Muscle layer of duodenum (tissue), 2 donors: ENCODE results near the gene ZSWIM5.

ENCODE experiments used
- H3K27ac ChIP-seq: one replicate; pipeline ENCODE4 v1.7.0; 2013; ENCODE audit warnings: mild to moderate bottlenecking, low read length
- H3K27me3 ChIP-seq: one replicate; pipeline ENCODE4 v1.7.0; 2013; ENCODE audit warnings: low read depth, mild to moderate bottlenecking, control low read depth, low read length
- H3K36me3 ChIP-seq, 2 donors: one replicate each; pipeline ENCODE4 v1.7.0; 2013; ENCODE audit warnings: low read length in 2 of 2, control low read depth in 1 of 2, mild to moderate bottlenecking in 1 of 2; ENCODE audit not compliant: insufficient read depth in 2 of 2, control insufficient read depth in 1 of 2
- H3K4me1 ChIP-seq, 2 donors: one replicate each; pipeline ENCODE4 v1.7.0; 2013; ENCODE audit warnings: low read length in 2 of 2, mild to moderate bottlenecking in 2 of 2, control low read depth in 1 of 2, moderate library complexity in 1 of 2; ENCODE audit not compliant: insufficient read depth in 2 of 2, control insufficient read depth in 1 of 2
- H3K4me3 ChIP-seq, 2 donors: one replicate each; pipeline ENCODE4 v1.7.0; 2013; ENCODE audit warnings: low read length in 2 of 2, low read depth in 1 of 2, mild to moderate bottlenecking in 1 of 2
- H3K9me3 ChIP-seq, 2 donors: one replicate each; pipeline ENCODE4 v1.7.0; 2013; ENCODE audit warnings: low read length in 2 of 2, control low read depth in 1 of 2, mild to moderate bottlenecking in 1 of 2; ENCODE audit not compliant: control insufficient read depth in 1 of 2
- donor health status: healthy.

Gene ZSWIM5

GRCh38 chr1:45040297-45040696 is 166.1 kb downstream of the ZSWIM5 start:
- Histone ChIP-seq H3K4me1 (peaks cover 0 to 3% of the 10 kb centered on the region in 2 donors), H3K36me3 (peaks cover 7 to 33% of the 10 kb centered on the region in 2 donors), H3K4me3 (no peak overlapping the region), H3K27ac (no peak overlapping the region), H3K27me3 (no peaks in the 10 kb centered on the region), H3K9me3 (no peaks in the 10 kb centered on the region)

- H3K9me3 ChIP-seq = no peaks in the 10 kb centered on the region
- peaks cover 7 to 47% of the 10 kb centered on the region in 2 donors for H3K36me3 ChIP-seq
- no peak overlapping the region for H3K4me3 ChIP-seq
- H3K27me3 ChIP-seq = no peaks in the 10 kb centered on the region
- no peak overlapping the region for H3K27ac ChIP-seq
- H3K4me1 ChIP-seq = peaks cover 0 to 3% of the 10 kb centered on the region in 2 donors
Observed at GRCh38 chr1:45038661-45039364, 167.6 kb downstream of the ZSWIM5 start.

GRCh38 chr1:45038240-45038639 is 168.2 kb downstream of the ZSWIM5 start:
- H3K9me3 ChIP-seq = no peaks in the 10 kb centered on the region
- H3K4me1 ChIP-seq = peaks cover 0 to 3% of the 10 kb centered on the region in 2 donors
- H3K27me3 ChIP-seq = no peaks in the 10 kb centered on the region
- no peak overlapping the region for H3K27ac ChIP-seq
- H3K36me3 ChIP-seq = peaks cover 7 to 43% of the 10 kb centered on the region in 2 donors
- H3K4me3 ChIP-seq = no peak overlapping the region

- peaks cover 2 to 35% of the 10 kb centered on the region in 2 donors for H3K36me3 ChIP-seq
- H3K9me3 ChIP-seq = no peaks in the 10 kb centered on the region
- H3K27me3 ChIP-seq = no peaks in the 10 kb centered on the region
- no peak overlapping the region for H3K4me3 ChIP-seq
- H3K27ac ChIP-seq = no peak overlapping the region
- peaks cover 0 to 3% of the 10 kb centered on the region in 2 donors for H3K4me1 ChIP-seq
Observed at GRCh38 chr1:45037456-45037855, 168.9 kb downstream of the ZSWIM5 start.

GRCh38 chr1:45035631-45036301 is 170.6 kb downstream of the ZSWIM5 start:
- Histone ChIP-seq H3K27me3 (no peaks in the 10 kb centered on the region), H3K27ac (no peak overlapping the region), H3K4me3 (no peak overlapping the region), H3K4me1 (peaks cover 0 to 3% of the 10 kb centered on the region in 2 donors), H3K9me3 (no peaks in the 10 kb centered on the region), H3K36me3 (peaks cover 0 to 32% of the 10 kb centered on the region in 2 donors)

GRCh38 chr1:45033356-45033755 is 173.0 kb downstream of the ZSWIM5 start:
- no peaks in the 10 kb centered on the region for H3K9me3 ChIP-seq
- H3K4me1 ChIP-seq = peaks cover 0 to 3% of the 10 kb centered on the region in 2 donors
- H3K4me3 ChIP-seq = no peak overlapping the region
- no peak overlapping the region for H3K27ac ChIP-seq
- H3K36me3 ChIP-seq = peaks cover 0 to 27% of the 10 kb centered on the region in 2 donors
- no peaks in the 10 kb centered on the region for H3K27me3 ChIP-seq

GRCh38 chr1:45032837-45033236 is 173.6 kb downstream of the ZSWIM5 start:
- Histone ChIP-seq H3K36me3 (peaks cover 0 to 27% of the 10 kb centered on the region in 2 donors), H3K9me3 (no peaks in the 10 kb centered on the region), H3K27me3 (no peaks in the 10 kb centered on the region), H3K4me1 (no peaks in the 10 kb centered on the region), H3K27ac (no peak overlapping the region), H3K4me3 (no peak overlapping the region)

- no peaks in the 10 kb centered on the region for H3K36me3 ChIP-seq
- H3K9me3 ChIP-seq = no peaks in the 10 kb centered on the region
- H3K27me3 ChIP-seq = no peaks in the 10 kb centered on the region
- no peak overlapping the region for H3K27ac ChIP-seq
- H3K4me3 ChIP-seq = no peak overlapping the region
- H3K4me1 ChIP-seq = no peaks in the 10 kb centered on the region
Observed at GRCh38 chr1:45026446-45026845, 180.0 kb downstream of the ZSWIM5 start.

- no peaks in the 10 kb centered on the region for H3K27me3 ChIP-seq
- H3K27ac ChIP-seq = no peak overlapping the region
- no peak overlapping the region for H3K4me3 ChIP-seq
- H3K9me3 ChIP-seq = no peaks in the 10 kb centered on the region
- no peaks in the 10 kb centered on the region for H3K36me3 ChIP-seq
- no peaks in the 10 kb centered on the region for H3K4me1 ChIP-seq
Observed at GRCh38 chr1:45023663-45024062, 182.7 kb downstream of the ZSWIM5 start.

- no peaks in the 10 kb centered on the region for H3K27me3 ChIP-seq
- H3K4me1 ChIP-seq = peaks cover 0 to 12% of the 10 kb centered on the region in 2 donors
- H3K36me3 ChIP-seq = peaks cover 0 to 9% of the 10 kb centered on the region in 2 donors
- no peak overlapping the region for H3K27ac ChIP-seq
- H3K9me3 ChIP-seq = no peaks in the 10 kb centered on the region
- H3K4me3 ChIP-seq = no peak overlapping the region
Observed at GRCh38 chr1:45018599-45019230, 187.7 kb downstream of the ZSWIM5 start.

GRCh38 chr1:45016767-45017166 is 189.6 kb downstream of the ZSWIM5 start:
- Histone ChIP-seq H3K4me3 (no peak overlapping the region), H3K9me3 (no peaks in the 10 kb centered on the region), H3K27me3 (no peaks in the 10 kb centered on the region), H3K36me3 (peaks cover 0 to 13% of the 10 kb centered on the region in 2 donors), H3K4me1 (peaks cover 3 to 28% of the 10 kb centered on the region in 2 donors), H3K27ac (no peak overlapping the region)
